IPS DF 4.7 (cell line): ENCODE results near the gene SLC6A6.

Source experiments
- DNase-seq: peaks from one replicate; pipeline ENCODE4 v3.0.0-alpha.2; 2013; ENCODE audit warnings: low spot score; ENCODE audit errors: extremely low read depth

Gene SLC6A6

GRCh38 chr3:14518432-14518802 lies 116.0 kb downstream of the SLC6A6 start:
- DNase-seq: no peak

GRCh38 chr3:14518893-14519292 lies 116.5 kb downstream of the SLC6A6 start:
- no peak for DNase-seq

- DNase-seq: no peak
Measured at GRCh38 chr3:14519406-14519805, 117.0 kb downstream of the SLC6A6 start.

GRCh38 chr3:14520149-14520548 lies 117.7 kb downstream of the SLC6A6 start:
- no peak for DNase-seq

- no peak for DNase-seq
Measured at GRCh38 chr3:14520967-14521366, 118.6 kb downstream of the SLC6A6 start.

GRCh38 chr3:14521611-14522010 lies 119.2 kb downstream of the SLC6A6 start:
- no peak for DNase-seq

DNA sequence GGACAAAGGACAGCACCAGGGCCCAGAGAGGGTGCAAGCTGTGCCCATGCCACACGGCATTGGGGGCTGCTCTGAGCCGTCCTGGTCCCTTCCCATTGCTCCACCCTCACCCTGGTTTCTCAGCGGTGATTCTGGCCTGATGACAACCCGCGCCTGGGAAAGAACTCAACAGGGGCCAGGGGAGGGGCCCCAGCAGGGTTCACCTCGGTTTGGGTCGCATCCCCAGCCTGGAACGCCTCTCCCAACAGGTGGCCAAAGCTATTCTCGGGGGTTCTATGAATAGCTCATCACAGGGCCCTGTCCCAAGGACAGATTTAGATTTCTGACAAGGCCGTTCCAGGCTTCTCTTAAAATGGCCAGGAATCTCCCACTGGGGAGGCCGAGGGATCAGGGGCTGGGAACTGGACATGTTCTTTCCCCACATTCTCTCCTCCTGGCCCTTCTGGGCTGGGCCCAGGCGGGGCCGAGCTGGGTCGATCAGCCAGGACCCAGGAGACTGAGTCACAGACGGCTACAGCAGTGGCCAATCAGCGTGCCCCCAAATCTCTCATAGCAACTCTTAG lies 119.8 kb downstream of the SLC6A6 start:
- DNase-seq: no peak

GRCh38 chr3:14522768-14523167 lies 120.4 kb downstream of the SLC6A6 start:
- DNase-seq: no peak

DNA sequence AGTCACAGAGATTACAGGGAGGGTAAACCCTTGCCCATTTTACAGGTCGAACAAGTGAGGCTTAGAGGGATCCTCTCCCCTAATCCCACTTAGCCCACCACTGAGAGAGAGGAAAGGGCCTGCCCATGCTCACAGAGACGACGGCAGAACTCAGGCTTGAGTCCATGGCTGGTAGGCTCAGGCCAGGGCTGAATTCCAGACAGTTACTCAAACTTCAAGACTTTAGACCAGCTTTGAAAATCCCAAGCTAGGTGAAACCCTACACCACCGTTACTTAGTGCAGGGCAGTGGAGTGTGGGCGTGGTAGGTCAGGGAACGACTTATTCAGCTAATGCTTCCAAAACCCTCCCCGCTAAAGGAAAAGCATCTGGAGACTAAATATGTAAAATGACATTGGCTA lies 121.4 kb downstream of the SLC6A6 start:
- no peak for DNase-seq

DNA sequence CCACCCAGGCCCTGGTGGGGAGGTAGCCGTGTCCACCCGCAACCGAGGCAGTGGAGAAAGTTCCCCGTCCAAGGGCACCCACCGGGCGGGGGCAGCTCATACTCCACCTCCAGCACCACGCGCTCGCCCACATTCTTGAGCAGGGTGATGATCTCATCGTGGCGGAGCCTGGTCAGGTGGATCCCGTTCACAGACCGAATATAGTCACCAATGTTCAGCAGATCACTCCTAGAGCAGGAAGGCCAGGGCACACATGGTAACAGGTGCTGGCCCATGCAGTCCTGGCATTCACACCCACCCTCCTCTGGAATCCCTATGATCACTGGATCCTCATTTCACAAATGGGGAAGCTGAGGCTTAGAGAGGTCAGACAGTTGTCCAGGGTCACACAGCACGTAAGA lies 121.9 kb downstream of the SLC6A6 start:
- no peak for DNase-seq

DNA sequence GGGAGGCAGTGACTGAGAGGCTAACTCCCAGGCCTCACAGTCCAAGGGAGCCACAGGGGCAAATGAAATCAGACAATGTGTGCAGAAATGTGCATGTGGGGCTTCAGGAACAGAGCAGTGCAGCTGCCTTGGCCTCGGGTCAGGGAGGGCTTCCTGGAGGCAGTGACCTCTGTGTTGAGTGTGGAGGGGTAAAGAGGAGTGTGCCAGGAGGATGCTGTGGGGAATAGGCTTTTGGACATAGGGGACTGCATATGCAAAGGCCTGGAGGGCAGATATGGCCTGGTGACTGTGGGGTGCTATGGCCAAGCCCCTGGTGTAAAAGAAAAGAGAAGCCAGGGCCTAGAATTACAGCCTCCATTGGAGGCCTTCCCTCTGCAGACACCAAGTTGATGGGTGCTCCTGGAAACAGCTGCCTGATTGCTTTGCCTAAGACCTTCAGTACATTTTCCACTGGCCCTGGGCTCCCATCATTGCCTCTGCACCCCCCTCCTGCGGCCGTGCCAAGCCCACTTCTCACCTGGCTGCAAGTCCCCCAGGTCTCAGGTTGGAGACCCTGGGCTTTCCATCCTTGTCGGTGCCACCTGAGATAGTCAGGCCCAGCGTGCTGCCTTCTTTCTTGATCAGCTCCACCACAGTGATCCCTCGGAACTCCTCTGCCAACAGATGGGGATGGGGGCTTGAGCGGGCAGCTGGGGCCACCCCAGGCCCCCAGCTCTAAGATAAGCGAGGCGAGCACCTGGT lies 122.7 kb downstream of the SLC6A6 start:
- DNase-seq: no peak

- no peak for DNase-seq
Measured at GRCh38 chr3:14525685-14526631, 123.6 kb downstream of the SLC6A6 start.

- DNase-seq: no peak
Measured at GRCh38 chr3:14528081-14528480, 125.7 kb downstream of the SLC6A6 start.

DNA sequence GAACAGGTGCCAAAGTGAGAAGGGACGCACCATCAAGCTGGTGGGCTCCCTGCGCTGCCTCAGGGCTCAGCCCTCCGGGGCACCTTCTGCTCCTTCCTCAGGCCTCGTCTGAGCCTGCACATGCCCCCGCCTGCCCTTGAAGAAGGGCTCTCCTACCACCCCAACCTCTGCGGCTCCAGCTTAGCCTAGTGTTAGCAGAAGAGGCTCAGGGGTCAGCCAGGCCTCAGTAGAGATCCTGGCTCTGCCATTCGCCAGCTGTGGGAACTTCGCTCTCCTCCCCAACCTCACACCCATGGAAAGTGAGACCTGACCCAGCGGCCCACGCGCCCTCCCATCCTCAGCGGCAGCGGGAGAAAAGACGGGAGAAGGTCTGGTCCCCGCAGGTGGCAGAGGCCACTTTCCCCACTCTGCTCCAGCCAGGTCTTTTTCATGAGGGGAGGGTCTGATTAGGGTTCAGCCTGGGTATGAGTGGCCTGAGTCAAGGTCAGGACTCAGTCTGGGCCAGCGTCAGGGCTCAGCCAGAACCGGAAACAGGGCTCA lies 129.5 kb downstream of the SLC6A6 start:
- no peak for DNase-seq

DNA sequence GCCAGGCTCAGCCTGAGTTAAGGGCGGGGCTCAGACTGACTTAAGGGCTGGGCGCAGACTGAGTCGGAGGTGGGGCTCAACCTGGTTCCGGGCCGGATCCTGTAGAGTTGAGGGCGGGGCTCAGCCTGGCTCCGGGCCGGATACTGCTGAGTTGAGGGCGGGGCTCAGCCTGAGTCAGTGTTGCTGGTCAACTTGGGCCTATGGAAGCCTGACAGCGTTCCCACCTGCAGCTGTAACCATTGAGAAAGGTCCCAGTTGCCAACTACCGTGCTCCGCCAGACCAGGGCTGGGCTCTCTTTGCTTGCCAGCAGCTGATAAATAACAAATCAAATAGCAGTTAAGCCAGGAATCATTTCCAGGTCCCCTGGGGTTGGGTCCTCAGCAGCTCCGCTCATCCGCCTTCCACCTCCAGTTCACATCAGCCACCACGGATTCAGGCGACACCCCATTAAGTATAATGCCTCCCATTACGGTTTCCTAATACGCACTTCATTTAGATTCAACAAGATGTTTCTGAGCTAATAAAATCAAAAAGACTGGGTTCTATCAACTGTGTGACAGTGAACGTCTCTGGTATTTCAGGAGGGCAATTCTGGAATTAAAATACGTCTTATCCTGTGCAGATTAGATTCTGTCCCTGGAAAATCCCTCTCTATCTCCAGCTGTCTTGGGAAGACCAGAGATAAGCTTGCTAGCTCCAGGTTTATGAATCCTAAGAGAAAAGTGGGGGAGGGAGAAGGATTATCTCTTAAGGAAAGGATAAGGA lies 130.5 kb downstream of the SLC6A6 start:
- no peak for DNase-seq

- DNase-seq: no peak
Measured at GRCh38 chr3:14533457-14533958, 131.1 kb downstream of the SLC6A6 start.

GRCh38 chr3:14534516-14535191 lies 132.2 kb downstream of the SLC6A6 start:
- peak; percentile 79 for DNase-seq

DNA sequence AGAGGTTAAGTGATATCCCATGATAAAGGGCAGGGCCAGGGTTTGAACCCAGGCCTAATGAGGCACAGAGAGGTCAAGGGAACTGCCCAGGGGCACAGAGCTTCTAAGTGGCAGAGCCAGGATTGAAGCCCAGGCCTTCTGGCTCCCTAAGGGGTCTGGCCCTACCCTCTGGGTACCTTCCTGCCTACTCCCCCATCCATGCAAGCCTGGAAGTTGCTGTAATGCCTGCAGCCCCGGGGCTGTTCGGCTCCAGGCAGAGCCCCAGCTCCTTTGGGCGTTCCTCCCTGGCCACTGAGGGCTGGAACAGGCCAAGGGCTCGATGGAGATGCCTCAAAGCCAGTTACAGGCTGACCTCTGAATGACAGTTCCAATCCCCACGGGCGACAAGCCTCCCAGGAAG lies 133.2 kb downstream of the SLC6A6 start:
- no peak for DNase-seq

- no peak for DNase-seq
Measured at GRCh38 chr3:14536055-14536815, 133.8 kb downstream of the SLC6A6 start.
